Endothelial cell of umbilical vein (primary cell): Measurements from ENCODE around the gene MYH9. TPM values are rescaled to one million over a fixed set of nuclear protein-coding genes. Genes with fewer than 3 reads are reported as not detected.

ENCODE experiments used
- BruUV-seq: library from RNA; stranded (reverse); fragments of 400-500 nt; replicated peaks from 2 replicates; lab custom pipeline; 2021; lab: Mats Ljungman, UMichigan
- CTCF ChIA-PET: fragments of 300-600, 350-600 bp; sonication (Branson Sonifier 250); formaldehyde crosslinking; loops from one replicate; lab custom pipeline; 2021; ENCODE audit warnings: antibody characterized with exemption, inconsistent platforms; lab: Charles Lee
- POLR2A ChIA-PET: fragments of 300-600, 350-600 bp; sonication (Branson Sonifier 250); formaldehyde crosslinking; loops from one replicate; lab custom pipeline; 2021; ENCODE audit warnings: antibody characterized with exemption, inconsistent platforms; lab: Charles Lee
- DNase-seq: peaks from one replicate; pipeline ENCODE4 v3.0.0-alpha.2; 2011; ENCODE audit warnings: low read depth, low spot score
- FAIRE-seq: peaks from 2 replicates; lab custom pipeline; 2011; peaks lifted over from hg19 to GRCh38; lab: Jason Lieb, UNC
- H2AFZ ChIP-seq: 2 replicates; pipeline ENCODE4 v1.6.0; 2012; ENCODE audit warnings: low read depth, low read length, control low read depth, inconsistent platforms
- H3K27ac ChIP-seq: 2 replicates; pipeline ENCODE4 v1.5.1; 2011; ENCODE audit warnings: low read depth, mild to moderate bottlenecking, control low read depth, low read length, moderate library complexity; ENCODE audit not compliant: insufficient read depth
- H3K27me3 ChIP-seq, 2 experiments: 2 replicates each; pipeline versions ENCODE4 v1.6.0 to v1.6.1; 2011; ENCODE audit warnings: low read length in 2 of 2, mixed read lengths in 1 of 2; ENCODE audit not compliant: control insufficient read depth in 2 of 2, insufficient read depth in 2 of 2
- H3K36me3 ChIP-seq, 2 experiments: 2 replicates in 1 of 2; 3 replicates in 1 of 2; pipeline ENCODE4 v1.5.1; 2011; ENCODE audit warnings: low read length in 2 of 2, mild to moderate bottlenecking in 1 of 2, moderate library complexity in 1 of 2; ENCODE audit not compliant: control insufficient read depth in 2 of 2, insufficient read depth in 2 of 2; ENCODE audit errors: extremely low read depth in 1 of 2
- H3K4me1 ChIP-seq: 3 replicates; pipeline ENCODE4 v1.5.1; 2011; ENCODE audit warnings: mild to moderate bottlenecking, low read length; ENCODE audit not compliant: control insufficient read depth, insufficient read depth; ENCODE audit errors: extremely low read depth
- H3K4me2 ChIP-seq: 2 replicates; pipeline ENCODE4 v1.6.1; 2011; ENCODE audit warnings: low read length, control low read depth, mixed read lengths; ENCODE audit not compliant: insufficient read depth
- H3K4me3 ChIP-seq, 3 experiments: fragments of 200-600 bp in 1 of 3; sonication (generic), shearing (Covaris generic) in 1 of 3; replicated peaks in 1 of 3; 2 replicates each; pipeline ENCODE4 v1.5.1; 2011 to 2016; ENCODE audit warnings: control low read depth in 3 of 3, low read length in 3 of 3, mild to moderate bottlenecking in 2 of 3, inconsistent platforms in 1 of 3, low read depth in 1 of 3, moderate library complexity in 1 of 3; ENCODE audit not compliant: insufficient read depth in 1 of 3
- H3K79me2 ChIP-seq: 2 replicates; pipeline ENCODE4 v1.6.0; 2012; ENCODE audit warnings: low read length, inconsistent platforms; ENCODE audit not compliant: control insufficient read depth, insufficient read depth
- H3K9ac ChIP-seq: replicated peaks from 2 replicates; pipeline ENCODE3; 2011; ENCODE audit warnings: low read length, control low read depth; ENCODE audit not compliant: insufficient read depth; ENCODE audit errors: extremely low read depth
- H3K9me1 ChIP-seq: replicated peaks from 3 replicates; pipeline ENCODE4 v1.6.0; 2011; ENCODE audit warnings: mild to moderate bottlenecking, low read length; ENCODE audit not compliant: control insufficient read depth, insufficient read depth; ENCODE audit errors: extremely low read depth
- H3K9me3 ChIP-seq: replicated peaks from 2 replicates; pipeline ENCODE4 v1.5.1; 2012; ENCODE audit warnings: low read length, inconsistent platforms; ENCODE audit not compliant: control insufficient read depth, insufficient read depth
- H4K20me1 ChIP-seq: replicated peaks from 2 replicates; pipeline ENCODE3; 2011; ENCODE audit warnings: mild to moderate bottlenecking, low read length; ENCODE audit not compliant: control insufficient read depth, insufficient read depth; ENCODE audit errors: extremely low read depth
- CTCF ChIP-seq, 2 donors: IDR thresholded peaks; 1 replicate in 1 of 2; 2 replicates in 1 of 2; pipeline ENCODE4 v1.5.1; 2011; ENCODE audit warnings: low read length in 2 of 2, mild to moderate bottlenecking in 2 of 2, moderate library complexity in 2 of 2, control low read depth in 1 of 2, inconsistent platforms in 1 of 2, low read depth in 1 of 2; ENCODE audit not compliant: insufficient read depth in 1 of 2; ENCODE audit errors: extremely low read depth in 1 of 2
- EZH2 ChIP-seq: IDR thresholded peaks from 2 replicates; pipeline ENCODE4 v1.6.1; 2012; ENCODE audit warnings: borderline replicate concordance, low read depth, mild to moderate bottlenecking, moderate library complexity, low read length, inconsistent platforms; ENCODE audit not compliant: severe bottlenecking
- FOS ChIP-seq: IDR thresholded peaks from 2 replicates; pipeline ENCODE4 v1.6.1; 2011; ENCODE audit warnings: mild to moderate bottlenecking, low read length, moderate library complexity, borderline replicate concordance; ENCODE audit not compliant: insufficient read depth
- GATA2 ChIP-seq: IDR thresholded peaks from 2 replicates; pipeline ENCODE4 v1.7.0; 2011; ENCODE audit warnings: low read depth, mild to moderate bottlenecking, moderate library complexity, mixed read lengths, low read length; ENCODE audit not compliant: insufficient read length, insufficient read depth
- JUN ChIP-seq: IDR thresholded peaks from 2 replicates; pipeline ENCODE4 v1.6.1; 2011; ENCODE audit warnings: borderline replicate concordance, low read depth; ENCODE audit not compliant: insufficient read length, insufficient read depth
- MAX ChIP-seq: IDR thresholded peaks from 2 replicates; pipeline ENCODE4 v1.6.1; 2011; ENCODE audit not compliant: insufficient read depth, insufficient read length
- MYC ChIP-seq: IDR thresholded peaks from one replicate; pipeline ENCODE4 v1.6.1; 2011; ENCODE audit warnings: mild to moderate bottlenecking, low read depth, low read length
- POLR2A ChIP-seq: IDR thresholded peaks from 2 replicates; pipeline ENCODE4 v1.6.1; 2012; ENCODE audit warnings: low read depth, mild to moderate bottlenecking, control low read depth, low read length
- POLR2AphosphoS5 ChIP-seq: IDR thresholded peaks from 2 replicates; pipeline ENCODE4 v1.6.1; 2012; ENCODE audit warnings: low read depth, mild to moderate bottlenecking, control low read depth, low read length, moderate library complexity; ENCODE audit not compliant: insufficient read depth
- dilution Hi-C: fragments of 300-500 bp; cut with MboI; formaldehyde crosslinking; loops from one replicate; pipeline ENCODE4 v1.15.0; 2019; ENCODE audit warnings: low sequenced_read_pairs; ENCODE audit not compliant: extremely low pct_ligation_motif_present
- intact Hi-C: fragments of 100-400 bp; cut with micrococcal nuclease; formaldehyde crosslinking; loops from one replicate; pipeline ENCODE4 v1.10.0; 2022
- polyA plus RNA-seq, 4 experiments: library from polyadenylated mRNA; depleted of rRNA in 3 of 4; stranded (reverse) in 3 of 4; unstranded in 1 of 4; fragments of >200 nt; gene quantifications; 2 replicates each; pipeline versions ENCODE4 v1.2.1 to v1.2.3, GENCODE V29; 2011 to 2012; ENCODE audit warnings: missing spikeins in 1 of 4
- total RNA-seq: library from RNA; stranded (reverse); gene quantifications from 2 replicates; pipeline ENCODE4 v1.2.3, GENCODE V29; 2021

The MYH9 gene
- total and polyA plus RNA-seq, 2 donors (not counting 3 experiments of a cell fraction or from before 2014, with no cell fraction given): 188 to 1,413 TPM

GRCh38 chr22:36257308-36257707 is 130.5 kb downstream of the MYH9 start:
- ChIA-PET CTCF (no interaction called here), POLR2A (no interaction called here)
- TF ChIP-seq MYC: no peak
- TF ChIP-seq FOS: no peak
- no peak for TF ChIP-seq CTCF (IDR thresholded peaks at IDR 0.05; ENCODE audit: extremely low read depth in 1 of 2, insufficient read depth in 1 of 2, low read depth in 1 of 2, low read length in 2 of 2)
- no peak for TF ChIP-seq POLR2A
- no peak for TF ChIP-seq GATA2
- TF ChIP-seq EZH2: no peak
- H3K4me3 ChIP-seq: no peak overlapping the region
- FAIRE-seq: no peak
- dilution Hi-C loops: no loop called here
- no peak overlapping the region for H3K27ac ChIP-seq
- H3K4me1 ChIP-seq: peaks cover 30% of the 10 kb centered on the region
- no peak for DNase-seq
- H3K4me2 ChIP-seq: no peak overlapping the region
- no peak overlapping the region for H3K9ac ChIP-seq
- H2AFZ ChIP-seq: no peak overlapping the region
- no peaks in the 10 kb centered on the region for H3K9me1 ChIP-seq
- intact Hi-C loops: no loop called here
- BruUV-seq: no TSS peak
- H3K27me3 ChIP-seq: no peaks in the 10 kb centered on the region
- no peaks in the 10 kb centered on the region for H3K79me2 ChIP-seq
- no peaks in the 10 kb centered on the region for H3K36me3 ChIP-seq
- H4K20me1 ChIP-seq: no peaks in the 10 kb centered on the region
- no peaks in the 10 kb centered on the region for H3K9me3 ChIP-seq

- DNase-seq: no peak
- no peaks in the 10 kb centered on the region for H3K79me2 ChIP-seq
- H3K36me3 ChIP-seq: no peaks in the 10 kb centered on the region
- no peaks in the 10 kb centered on the region for H3K9me1 ChIP-seq
- H4K20me1 ChIP-seq: no peaks in the 10 kb centered on the region
- no peak overlapping the region for H3K4me2 ChIP-seq
- dilution Hi-C loops: no loop called here
- H3K9me3 ChIP-seq: no peaks in the 10 kb centered on the region
- no peak overlapping the region for H2AFZ ChIP-seq
- no peak overlapping the region for H3K27ac ChIP-seq
- no peak overlapping the region for H3K4me3 ChIP-seq
- H3K9ac ChIP-seq: no peak overlapping the region
- no peak for TF ChIP-seq CTCF (IDR thresholded peaks at IDR 0.05; ENCODE audit: extremely low read depth in 1 of 2, insufficient read depth in 1 of 2, low read depth in 1 of 2, low read length in 2 of 2)
- TF ChIP-seq FOS: no peak
- TF ChIP-seq MAX: no peak
- TF ChIP-seq MYC: no peak
- no peak for TF ChIP-seq JUN
- TF ChIP-seq GATA2: no peak
- no peak for TF ChIP-seq POLR2AphosphoS5
- no peak for TF ChIP-seq POLR2A
- TF ChIP-seq EZH2: no peak
- no peaks in the 10 kb centered on the region for H3K27me3 ChIP-seq
- peaks cover 30% of the 10 kb centered on the region for H3K4me1 ChIP-seq
- no TSS peak for BruUV-seq
- ChIA-PET POLR2A (no interaction called here), CTCF (no interaction called here)
- intact Hi-C loops: no loop called here
- no peak for FAIRE-seq
Observed at GRCh38 chr22:36256478-36256877, 131.3 kb downstream of the MYH9 start.
